Hematopoietic multipotent progenitor cell treated with erythropoietin and hydrocortisone succinate and interleukin-3 and kit ligand, for 17 days (in vitro differentiated cells): ENCODE data around the gene CALML5.
"Not testable (repeated sequence)": the region's sequence is repeated elsewhere in the genome, so short reads cannot be mapped to it uniquely, and the experiment has no call there.

ENCODE experiments used
- DNase-seq: peaks from one replicate; pipeline ENCODE4 v3.0.0-alpha.2; 2015; ENCODE audit warnings: low spot score

The CALML5 gene

GRCh38 chr10:5482016-5482415, 17.4 kb downstream of the CALML5 start:
- no peak for DNase-seq

DNA sequence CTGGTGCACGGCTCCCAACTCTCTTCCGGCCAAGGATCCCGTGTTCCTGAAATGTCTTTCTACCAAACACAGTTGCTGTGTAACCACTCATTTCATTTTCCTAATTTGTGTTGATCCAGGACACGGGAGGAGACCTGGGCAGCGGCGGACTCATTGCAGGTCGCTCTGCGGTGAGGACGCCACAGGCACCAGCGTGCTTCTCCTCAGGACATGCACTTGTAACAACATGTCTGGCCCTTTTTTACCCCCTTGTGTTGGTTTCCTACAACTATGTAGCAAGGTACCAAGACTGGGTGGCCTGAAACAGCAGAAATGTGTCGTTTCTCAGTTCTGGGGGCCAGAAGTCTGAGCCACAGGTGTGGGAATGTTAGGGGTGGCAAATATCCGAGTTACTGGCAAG, 18.2 kb downstream of the CALML5 start:
- no peak for DNase-seq

- no peak for DNase-seq
These were observed 19.0 kb downstream of the CALML5 start for GRCh38 chr10:5480162-5480941.

- peak; percentile 69 for DNase-seq
These were observed 19.7 kb downstream of the CALML5 start for GRCh38 chr10:5479481-5480161.

DNA sequence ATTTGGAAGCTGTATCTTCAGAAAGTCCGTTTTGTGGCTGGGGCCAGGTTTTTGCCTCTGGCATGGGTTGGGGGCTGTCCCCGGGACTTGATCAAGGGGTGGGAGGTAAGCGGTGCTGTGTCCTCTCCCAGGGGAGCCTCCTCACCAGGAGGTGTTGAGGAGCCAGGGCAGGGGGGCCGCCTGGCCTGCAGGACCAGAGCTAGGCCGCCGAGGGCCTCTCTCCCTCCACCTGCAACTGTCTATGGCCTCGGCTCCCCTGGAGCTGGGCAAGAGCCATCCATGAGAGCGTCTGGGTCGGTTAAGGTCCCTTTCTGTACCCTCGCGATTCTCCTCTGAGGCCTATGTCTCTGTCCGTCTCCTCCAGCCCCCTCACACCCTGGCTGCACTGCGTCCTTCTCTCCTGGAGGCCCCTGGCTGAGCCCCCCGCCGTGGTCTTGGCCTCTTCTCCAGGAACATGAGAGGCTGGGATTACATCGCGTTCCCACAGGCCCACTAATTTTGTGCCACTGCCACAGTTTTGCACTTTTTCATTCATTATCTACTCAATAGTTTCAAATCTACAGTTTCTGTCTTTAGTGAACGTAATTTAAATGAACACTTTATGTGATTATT, 20.6 kb downstream of the CALML5 start:
- DNase-seq, result no peak

- peak; percentile 50 for DNase-seq
These were observed 21.2 kb downstream of the CALML5 start for GRCh38 chr10:5477948-5478693.

- DNase-seq, result no peak
These were observed 22.3 kb downstream of the CALML5 start for GRCh38 chr10:5476918-5477525.

DNA sequence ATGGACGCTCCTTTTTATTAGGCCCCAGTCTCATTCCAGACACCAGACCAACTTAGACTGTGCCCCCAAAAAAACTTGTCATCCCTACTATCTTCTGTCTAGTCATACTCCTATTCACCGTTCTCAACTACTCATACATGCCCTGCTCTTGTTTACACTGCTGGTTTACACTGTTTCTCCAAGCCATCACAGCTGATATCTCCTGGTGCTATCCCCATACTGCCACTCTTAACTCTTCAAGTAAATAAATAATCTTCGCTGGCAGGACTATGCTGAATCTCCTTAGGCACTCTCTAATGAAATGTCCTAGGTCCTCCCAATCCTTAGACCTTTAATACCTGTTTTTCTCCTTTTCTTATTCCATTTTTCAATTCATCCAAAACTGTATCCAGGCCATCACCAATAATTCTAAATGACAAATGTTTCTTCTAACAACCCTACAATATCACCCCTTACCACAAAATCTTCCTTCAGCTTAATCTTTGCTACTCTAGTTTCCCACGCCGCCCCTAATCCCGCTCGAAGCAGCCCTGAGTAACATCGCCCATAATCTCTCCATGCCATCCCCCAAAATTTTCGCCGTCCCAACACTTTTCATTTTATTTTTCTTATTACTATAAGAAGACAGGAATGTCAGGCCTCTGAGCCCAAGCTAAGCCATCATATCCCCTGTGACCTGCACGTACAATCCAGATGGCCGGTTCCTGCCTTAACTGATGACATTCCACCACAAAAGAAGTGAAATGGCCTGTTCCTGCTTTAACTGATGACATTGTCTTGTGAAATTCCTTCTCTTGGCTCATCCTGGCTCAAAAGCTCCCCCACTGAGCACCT, 23.2 kb downstream of the CALML5 start:
- DNase-seq, result not testable (repeated sequence)

DNA sequence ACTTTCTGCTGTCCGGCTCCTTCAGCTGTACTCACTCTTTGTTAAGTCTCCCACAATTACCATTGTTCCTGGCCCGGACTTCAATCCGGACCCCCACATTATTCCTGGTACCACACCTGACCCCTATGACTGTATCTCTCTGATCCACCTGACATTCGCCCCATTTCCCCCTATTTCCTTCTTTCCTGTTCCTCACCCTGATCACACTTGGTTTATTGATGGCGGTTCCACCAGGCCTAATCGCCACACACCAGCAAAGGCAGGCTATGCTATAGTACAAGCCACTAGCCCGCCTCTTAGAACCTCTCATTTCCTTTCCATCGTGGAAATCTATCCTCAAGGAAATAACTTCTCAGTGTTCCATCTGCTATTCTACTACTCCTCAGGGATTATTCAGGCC, 24.3 kb downstream of the CALML5 start:
- not testable (repeated sequence) for DNase-seq

GRCh38 chr10:5474642-5475041, 24.7 kb downstream of the CALML5 start:
- not testable (repeated sequence) for DNase-seq

- no peak for DNase-seq
These were observed 29.2 kb downstream of the CALML5 start for GRCh38 chr10:5470062-5470751.

- no peak for DNase-seq
These were observed 29.9 kb downstream of the CALML5 start for GRCh38 chr10:5469353-5470061.

DNA sequence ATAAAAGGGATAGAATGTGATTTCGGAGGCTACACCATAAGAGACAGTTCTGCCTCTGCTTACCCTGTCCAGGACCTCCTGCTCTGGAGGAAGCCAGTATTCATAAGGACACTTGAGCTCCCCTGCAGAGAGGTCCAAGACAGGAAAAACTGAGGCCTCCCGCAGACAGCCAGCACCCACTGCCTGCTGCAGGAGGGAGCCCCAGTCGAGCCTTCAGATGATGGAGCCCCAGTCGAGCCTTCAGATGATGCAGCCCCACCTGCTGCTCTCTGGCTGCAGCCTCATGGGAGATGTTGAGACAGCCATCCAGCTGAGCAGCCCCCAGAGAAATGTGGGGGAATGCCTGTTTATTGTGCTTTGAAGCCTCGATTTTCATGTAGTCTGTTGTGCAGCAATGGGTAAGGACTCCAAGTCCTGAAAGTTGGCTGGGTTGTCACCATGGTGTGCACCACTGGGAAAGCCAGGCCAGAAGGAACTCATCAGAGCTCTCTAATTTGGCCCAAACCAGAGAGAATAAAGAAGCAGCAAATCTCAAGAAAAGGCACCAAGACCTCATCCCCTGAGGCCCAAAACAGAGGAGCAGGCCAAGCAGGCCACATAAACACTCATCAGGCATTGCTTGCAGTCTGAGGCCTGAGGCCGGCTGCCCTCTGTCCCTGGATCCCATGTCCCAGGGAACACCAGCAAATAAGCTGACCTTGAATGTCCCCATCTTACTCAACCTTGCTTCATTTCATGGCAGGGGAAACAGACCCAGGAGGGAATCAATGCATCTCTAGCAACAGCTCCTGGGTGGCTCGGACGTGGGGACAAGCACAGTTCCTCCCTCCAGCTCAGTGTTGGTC, 30.9 kb downstream of the CALML5 start:
- DNase-seq, result no peak

DNA sequence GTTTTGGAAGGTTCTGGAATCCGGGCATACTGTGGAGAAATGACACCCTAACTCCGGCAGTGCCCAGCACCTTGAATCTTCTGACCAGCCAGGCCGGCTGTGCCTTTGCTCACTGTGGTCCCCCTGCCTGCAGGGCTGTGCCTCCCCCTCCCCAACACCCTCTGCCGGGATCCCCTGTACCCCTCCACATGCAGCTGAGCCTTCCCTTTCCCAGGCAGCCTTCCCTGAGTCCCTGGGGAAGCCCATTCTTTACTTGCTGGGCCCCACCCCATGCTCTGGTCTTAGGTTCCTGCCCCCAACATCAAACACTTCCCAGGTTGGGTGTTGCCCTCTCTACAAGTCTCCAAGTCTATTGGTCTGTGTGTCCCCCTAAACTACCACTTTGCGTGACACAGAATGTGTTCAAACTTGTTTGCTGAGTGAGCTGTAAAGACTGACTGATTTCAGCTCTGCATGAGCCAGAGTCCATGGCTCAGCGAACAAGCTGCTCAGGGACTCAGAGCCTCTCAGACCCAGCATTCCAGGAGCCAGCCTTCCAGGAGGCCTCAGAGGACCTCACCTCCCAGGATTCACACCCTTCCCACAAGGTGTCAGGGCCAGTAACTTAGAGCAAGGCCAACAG, 31.6 kb downstream of the CALML5 start:
- DNase-seq, result no peak

GRCh38 chr10:5467207-5467535, 32.2 kb downstream of the CALML5 start:
- no peak for DNase-seq

GRCh38 chr10:5466451-5467206, 32.7 kb downstream of the CALML5 start:
- no peak for DNase-seq

- DNase-seq, result no peak
These were observed 33.4 kb downstream of the CALML5 start for GRCh38 chr10:5465976-5466450.

GRCh38 chr10:5464546-5464945, 34.8 kb downstream of the CALML5 start:
- DNase-seq, result no peak
